ENCODE data around the gene TSTD1.

The TSTD1 gene, protein sequence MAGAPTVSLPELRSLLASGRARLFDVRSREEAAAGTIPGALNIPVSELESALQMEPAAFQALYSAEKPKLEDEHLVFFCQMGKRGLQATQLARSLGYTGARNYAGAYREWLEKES

DNA sequence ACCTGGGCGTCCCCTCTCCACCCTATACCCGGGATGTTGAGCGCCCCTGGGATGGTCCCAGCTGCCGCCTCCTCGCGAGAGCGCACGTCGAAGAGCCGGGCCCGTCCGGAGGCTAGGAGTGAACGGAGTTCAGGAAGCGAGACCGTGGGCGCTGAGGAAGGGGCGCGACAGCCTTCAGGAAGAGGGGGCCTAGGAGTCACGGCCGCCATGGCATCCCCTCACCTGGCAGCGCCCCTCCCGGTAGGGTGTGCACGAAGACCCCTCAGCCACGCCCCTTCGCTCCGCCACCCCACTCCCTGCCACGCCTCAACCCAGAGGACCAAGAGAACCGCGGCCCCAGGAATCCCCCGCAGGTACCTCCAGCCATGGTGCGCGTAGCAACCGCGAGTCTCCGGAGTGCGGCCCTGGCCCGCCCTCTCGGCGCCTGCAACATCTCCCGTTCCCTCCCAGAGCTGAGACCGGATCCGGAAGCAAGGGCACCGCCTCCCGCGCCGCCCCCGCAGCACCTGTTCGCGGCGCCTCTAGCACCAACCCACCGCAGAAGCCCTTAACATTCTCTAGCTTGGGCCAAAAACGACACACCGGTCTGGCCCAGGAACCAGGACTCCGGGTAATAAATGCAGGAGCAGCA, at the start of gene TSTD1:
Gene TSTD1 (minus strand): TSS at position 442 of the 631 bp plus-strand sequence. CDS start 75 bp downstream, at position 367.
- ChIA-PET POLR2A (interaction anchor here (0.6 kb wide), 1 partner anchor 59 kb away, joined by 4 read pairs; no protein-coding TSS in a partner anchor), CTCF (interaction anchor here (0.6 to 9.8 kb wide), 3 partner anchors 11 to 59 kb away, joined by 3 to 107 read pairs (median 4); partner anchors contain the start of gene KLHDC9)
- TF ChIP-seq, protein P1, sequence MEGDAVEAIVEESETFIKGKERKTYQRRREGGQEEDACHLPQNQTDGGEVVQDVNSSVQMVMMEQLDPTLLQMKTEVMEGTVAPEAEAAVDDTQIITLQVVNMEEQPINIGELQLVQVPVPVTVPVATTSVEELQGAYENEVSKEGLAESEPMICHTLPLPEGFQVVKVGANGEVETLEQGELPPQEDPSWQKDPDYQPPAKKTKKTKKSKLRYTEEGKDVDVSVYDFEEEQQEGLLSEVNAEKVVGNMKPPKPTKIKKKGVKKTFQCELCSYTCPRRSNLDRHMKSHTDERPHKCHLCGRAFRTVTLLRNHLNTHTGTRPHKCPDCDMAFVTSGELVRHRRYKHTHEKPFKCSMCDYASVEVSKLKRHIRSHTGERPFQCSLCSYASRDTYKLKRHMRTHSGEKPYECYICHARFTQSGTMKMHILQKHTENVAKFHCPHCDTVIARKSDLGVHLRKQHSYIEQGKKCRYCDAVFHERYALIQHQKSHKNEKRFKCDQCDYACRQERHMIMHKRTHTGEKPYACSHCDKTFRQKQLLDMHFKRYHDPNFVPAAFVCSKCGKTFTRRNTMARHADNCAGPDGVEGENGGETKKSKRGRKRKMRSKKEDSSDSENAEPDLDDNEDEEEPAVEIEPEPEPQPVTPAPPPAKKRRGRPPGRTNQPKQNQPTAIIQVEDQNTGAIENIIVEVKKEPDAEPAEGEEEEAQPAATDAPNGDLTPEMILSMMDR (IDR thresholded peaks at IDR 0.05; ENCODE audit: insufficient read depth, low read length, missing control alignments), result no peak
- no peak within 1 kb of the TSS for H3K4me3 ChIP-seq (ENCODE audit: low read depth, low read length)
- no peak for DNase-seq (ENCODE audit: low read depth, low spot score)

DNA sequence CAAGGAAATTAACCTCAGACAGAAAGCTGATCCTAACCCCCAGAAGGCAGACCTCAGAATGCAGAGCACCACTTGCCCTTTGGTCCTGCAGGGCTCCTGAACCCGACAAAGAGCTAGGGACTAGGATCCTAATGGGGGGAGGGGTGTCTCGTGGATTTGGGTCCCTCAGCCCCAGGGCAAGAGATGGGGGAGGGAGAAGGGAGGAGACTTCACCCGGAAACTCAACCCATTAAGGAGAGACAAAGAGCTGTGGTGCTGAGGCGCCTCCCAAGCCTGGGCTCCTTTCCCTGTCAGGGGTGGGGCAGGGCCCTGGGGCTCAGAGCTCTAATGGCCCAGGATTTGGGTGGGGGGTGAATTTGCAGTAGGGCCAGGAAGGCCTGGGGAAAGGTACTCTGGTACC, 47.7 kb upstream of the TSTD1 start:
- ChIA-PET POLR2A (interaction anchor here (1.2 kb wide), 1 partner anchor 41 kb away, joined by 4 read pairs; the partner anchor contains the start of gene USF1), CTCF (interaction anchor here (0.6 to 7.8 kb wide), 5 partner anchors 12 to 89 kb away, joined by 3 to 82 read pairs (median 5); partner anchors contain the start of gene KLHDC9)
- TF ChIP-seq, protein P1 (IDR thresholded peaks at IDR 0.05; ENCODE audit: insufficient read depth, low read length, missing control alignments), result no peak
- H3K4me3 ChIP-seq (ENCODE audit: low read depth, low read length), result no peak overlapping the region
- DNase-seq (ENCODE audit: low read depth, low spot score), result no peak

DNA sequence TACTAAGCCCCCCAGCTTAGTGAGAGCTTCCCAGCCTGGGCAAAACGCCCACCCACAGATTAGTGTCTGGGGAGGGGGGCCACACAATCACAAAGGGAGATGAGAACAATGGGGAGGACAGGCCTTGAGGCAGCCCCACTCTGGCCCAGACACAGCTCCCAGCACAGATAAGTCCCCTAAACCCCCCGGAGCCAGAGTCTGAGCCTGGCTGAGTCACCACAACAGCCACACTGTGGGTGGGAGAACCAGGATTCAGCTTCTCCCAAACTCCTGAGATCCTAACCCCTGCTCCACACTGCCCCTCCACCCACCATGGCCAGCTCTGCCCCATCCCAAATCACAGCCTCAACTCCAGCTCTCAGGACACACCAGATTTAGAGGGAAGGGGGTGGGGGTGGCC, 46.4 kb upstream of the TSTD1 start:
- POLR2A ChIA-PET, result no interaction called here

DNA sequence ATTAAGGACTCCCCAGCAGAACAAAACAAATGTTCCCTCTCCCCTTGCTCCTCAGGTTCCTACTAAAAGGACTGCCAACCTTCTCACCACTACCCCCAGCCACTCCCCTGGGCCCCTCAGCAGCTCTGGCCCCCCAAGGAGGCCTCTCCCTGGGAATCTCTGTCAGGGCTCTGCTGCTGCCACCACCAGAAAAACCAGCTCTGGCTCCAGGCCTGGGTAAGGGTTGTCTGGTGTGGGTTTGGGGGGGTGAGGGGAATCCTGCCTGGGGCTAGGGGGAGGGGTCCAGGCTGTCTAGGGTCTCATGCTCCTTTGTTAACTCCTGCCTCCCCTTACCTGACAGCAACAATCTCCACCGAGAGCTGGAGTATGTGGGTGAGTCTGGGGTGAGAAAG, 45.8 kb upstream of the TSTD1 start:
- ChIA-PET CTCF (interaction anchor here (0.8 to 7.8 kb wide), 6 partner anchors 9 to 87 kb away, joined by 3 to 82 read pairs (median 12); partner anchors contain the start of gene KLHDC9), POLR2A (interaction anchor here (0.7 kb wide), 1 partner anchor 39 kb away, joined by 3 read pairs; the partner anchor contains the start of gene USF1)
- H3K4me3 ChIP-seq (ENCODE audit: low read depth, low read length), result no peak overlapping the region
- DNase-seq (ENCODE audit: low read depth, low spot score), result no peak
- TF ChIP-seq, protein P1 (IDR thresholded peaks at IDR 0.05; ENCODE audit: insufficient read depth, low read length, missing control alignments), result no peak

More for the DNA sequence above, 46.4 kb upstream of the TSTD1 start:
- TF ChIP-seq, protein P1 (IDR thresholded peaks at IDR 0.05; ENCODE audit: insufficient read depth, low read length, missing control alignments), result no peak
- CTCF ChIA-PET, result interaction anchor here (0.6 to 7.8 kb wide), 7 partner anchors 9 to 87 kb away, joined by 3 to 82 read pairs (median 5); partner anchors contain the start of gene KLHDC9
- no peak overlapping the region for H3K4me3 ChIP-seq (ENCODE audit: low read depth, low read length)
- DNase-seq (ENCODE audit: low read depth, low spot score), result no peak

DNA sequence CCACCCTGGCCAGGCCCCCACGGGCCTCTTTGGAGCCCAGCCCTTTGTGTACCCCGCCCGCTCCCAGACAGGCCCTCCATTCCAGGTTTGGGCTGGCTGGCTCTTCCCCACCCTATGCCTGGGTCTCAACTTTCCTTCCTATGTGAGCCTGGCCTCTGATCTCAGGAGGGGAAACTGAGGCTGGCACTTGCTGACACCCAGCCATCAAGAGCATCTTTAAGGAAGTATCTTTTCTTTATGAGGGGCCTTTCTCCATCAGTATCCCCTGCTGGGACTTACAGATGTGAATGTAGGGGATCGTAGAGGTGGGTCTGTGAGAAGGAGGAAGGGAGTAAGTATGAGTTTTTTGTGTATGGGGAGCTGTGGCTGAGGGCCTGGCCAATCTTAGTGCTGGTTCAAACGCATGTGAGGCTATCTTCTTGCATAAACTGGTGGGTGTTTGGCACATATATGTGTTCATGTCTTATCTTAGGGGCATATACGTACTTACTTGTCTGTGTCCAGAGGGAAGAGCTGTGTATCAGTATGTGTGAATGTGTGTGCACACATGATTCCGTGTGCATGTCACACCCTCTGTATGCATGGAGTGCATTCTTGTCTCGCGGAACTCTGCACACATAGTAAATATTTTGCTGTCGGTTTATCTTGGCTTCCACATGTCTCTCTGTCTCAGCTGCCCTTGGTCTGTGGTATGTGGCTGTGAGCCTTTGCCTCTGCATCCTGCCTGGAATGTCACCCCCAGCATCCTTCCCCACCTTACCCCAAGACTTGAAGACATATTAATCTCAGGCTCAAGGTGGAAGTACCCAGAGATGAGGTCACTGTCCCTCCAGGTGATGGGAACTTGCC, 45.2 kb upstream of the TSTD1 start:
- TF ChIP-seq, protein P1 (IDR thresholded peaks at IDR 0.05; ENCODE audit: insufficient read depth, low read length, missing control alignments), result no peak
- ChIA-PET CTCF (interaction anchor here (1.0 to 7.8 kb wide), 6 partner anchors 10 to 94 kb away, joined by 3 to 82 read pairs (median 12); partner anchors contain the start of gene KLHDC9), POLR2A (interaction anchor here (0.7 kb wide), 1 partner anchor 39 kb away, joined by 3 read pairs; the partner anchor contains the start of gene USF1)
- DNase-seq (ENCODE audit: low read depth, low spot score), result no peak
- no peak overlapping the region for H3K4me3 ChIP-seq (ENCODE audit: low read depth, low read length)

Measured in AG04449 (cell line).